Calu3 (cell line): ENCODE results near the gene ERMN. TPM values are rescaled to one million over a fixed set of nuclear protein-coding genes. Genes with fewer than 3 reads are reported as not detected.

Experiments
- BruUV-seq: library from RNA; stranded (reverse); fragments of 400-500 nt; replicated peaks from 2 replicates; lab custom pipeline; 2021; lab: Mats Ljungman, UMichigan
- CTCF ChIA-PET: fragments of 300-600 bp; sonication (Branson Sonifier 250); formaldehyde crosslinking; loops from one replicate; lab custom pipeline; 2022; ENCODE audit warnings: antibody characterized with exemption; lab: Charles Lee
- DNase-seq: peaks from one replicate; pipeline ENCODE4 v3.0.0; 2022
- H3K27ac Mint-ChIP-seq: one replicate; pipeline ENCODE4 v1.8.0; 2022; ENCODE audit warnings: mixed read lengths; ENCODE audit not compliant: unreplicated experiment
- H3K27me3 Mint-ChIP-seq: one replicate; pipeline ENCODE4 v1.8.0; 2022; ENCODE audit warnings: mixed read lengths; ENCODE audit not compliant: unreplicated experiment
- H3K36me3 Mint-ChIP-seq: one replicate; pipeline ENCODE4 v1.8.0; 2022; ENCODE audit warnings: mild to moderate bottlenecking, moderate library complexity, mixed read lengths; ENCODE audit not compliant: insufficient read depth, unreplicated experiment
- H3K4me1 Mint-ChIP-seq: one replicate; pipeline ENCODE4 v1.8.0; 2022; ENCODE audit warnings: mild to moderate bottlenecking, low read depth, mixed read lengths; ENCODE audit not compliant: unreplicated experiment
- H3K4me3 Mint-ChIP-seq: one replicate; pipeline ENCODE4 v1.8.0; 2022; ENCODE audit warnings: mild to moderate bottlenecking, low read depth, moderate library complexity, mixed read lengths; ENCODE audit not compliant: unreplicated experiment
- H3K9me3 Mint-ChIP-seq: one replicate; pipeline ENCODE4 v1.8.0; 2022; ENCODE audit warnings: low read depth, mixed read lengths; ENCODE audit not compliant: unreplicated experiment
- intact Hi-C: fragments of 100-400 bp; cut with micrococcal nuclease; formaldehyde crosslinking; loops from one replicate; pipeline ENCODE4 v1.10.0; 2022; ENCODE audit not compliant: unreplicated experiment
- total RNA-seq: library from RNA; stranded (reverse); gene quantifications from 2 replicates; pipeline ENCODE4 v1.2.3, GENCODE V29; 2022
- TF ChIP-seq, protein P1 (sequence below): fragments of 200-600 bp; IDR thresholded peaks from one replicate; pipeline ENCODE4 v1.8.0; 2022; ENCODE audit warnings: antibody characterized with exemption; ENCODE audit not compliant: unreplicated experiment

ERMN gene
- total RNA-seq, 1 experiment from 2014 or later = not detected

DNA sequence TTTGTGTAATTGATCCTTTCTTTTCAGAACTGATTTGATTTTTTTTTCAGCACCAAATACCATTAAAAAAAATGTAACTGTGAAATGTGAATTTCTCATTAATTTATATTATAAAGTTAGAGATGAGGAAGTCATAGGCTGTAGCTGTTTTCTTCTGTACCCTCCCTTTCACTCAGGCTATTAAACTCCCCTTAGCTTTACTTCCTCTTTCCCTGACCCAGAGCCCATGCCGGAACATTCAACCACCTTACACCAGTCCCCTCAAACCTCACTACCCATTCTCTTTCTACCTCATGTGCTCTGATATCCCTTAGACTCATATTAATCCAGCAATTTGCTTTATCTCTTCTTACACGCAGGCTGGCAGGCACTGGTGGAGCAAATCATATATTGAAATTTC lies 55.7 kb downstream of the ERMN start:
- CTCF ChIA-PET = no interaction called here
- H3K4me1 Mint-ChIP-seq = peaks cover 27% of the 10 kb centered on the region
- DNase-seq = no peak
- no peak overlapping the region for H3K4me3 Mint-ChIP-seq
- H3K9me3 Mint-ChIP-seq = no peaks in the 10 kb centered on the region
- no peaks in the 10 kb centered on the region for H3K36me3 Mint-ChIP-seq
- TF ChIP-seq, protein P1, sequence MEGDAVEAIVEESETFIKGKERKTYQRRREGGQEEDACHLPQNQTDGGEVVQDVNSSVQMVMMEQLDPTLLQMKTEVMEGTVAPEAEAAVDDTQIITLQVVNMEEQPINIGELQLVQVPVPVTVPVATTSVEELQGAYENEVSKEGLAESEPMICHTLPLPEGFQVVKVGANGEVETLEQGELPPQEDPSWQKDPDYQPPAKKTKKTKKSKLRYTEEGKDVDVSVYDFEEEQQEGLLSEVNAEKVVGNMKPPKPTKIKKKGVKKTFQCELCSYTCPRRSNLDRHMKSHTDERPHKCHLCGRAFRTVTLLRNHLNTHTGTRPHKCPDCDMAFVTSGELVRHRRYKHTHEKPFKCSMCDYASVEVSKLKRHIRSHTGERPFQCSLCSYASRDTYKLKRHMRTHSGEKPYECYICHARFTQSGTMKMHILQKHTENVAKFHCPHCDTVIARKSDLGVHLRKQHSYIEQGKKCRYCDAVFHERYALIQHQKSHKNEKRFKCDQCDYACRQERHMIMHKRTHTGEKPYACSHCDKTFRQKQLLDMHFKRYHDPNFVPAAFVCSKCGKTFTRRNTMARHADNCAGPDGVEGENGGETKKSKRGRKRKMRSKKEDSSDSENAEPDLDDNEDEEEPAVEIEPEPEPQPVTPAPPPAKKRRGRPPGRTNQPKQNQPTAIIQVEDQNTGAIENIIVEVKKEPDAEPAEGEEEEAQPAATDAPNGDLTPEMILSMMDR = no peak
- H3K27ac Mint-ChIP-seq = no peak overlapping the region
- intact Hi-C loops = no loop called here
- BruUV-seq = no TSS peak
- no peaks in the 10 kb centered on the region for H3K27me3 Mint-ChIP-seq

DNA sequence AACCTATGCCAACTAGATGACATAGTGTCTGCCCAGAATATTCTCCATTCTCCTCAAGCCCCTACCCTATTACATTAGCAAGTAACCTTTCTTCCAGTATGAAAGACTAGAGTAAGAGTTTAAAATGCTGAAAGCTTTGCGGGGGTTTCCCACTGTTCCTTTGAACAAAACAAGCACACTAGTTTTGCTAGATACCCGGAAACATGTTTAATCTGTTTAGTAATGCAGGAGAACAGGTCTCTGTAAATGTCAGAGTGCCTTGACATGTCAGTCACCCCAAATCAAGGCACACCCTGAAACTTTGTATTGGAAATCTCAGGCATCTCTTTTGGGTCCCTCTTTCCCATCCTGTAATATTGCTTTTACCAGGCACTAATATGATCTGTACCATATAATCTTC lies 56.6 kb downstream of the ERMN start:
- intact Hi-C loops = no loop called here
- TF ChIP-seq, protein P1 = no peak
- Mint-ChIP-seq H3K4me3 (no peak overlapping the region), H3K27me3 (no peaks in the 10 kb centered on the region), H3K4me1 (peaks cover 36% of the 10 kb centered on the region), H3K27ac (no peak overlapping the region), H3K36me3 (no peaks in the 10 kb centered on the region), H3K9me3 (no peaks in the 10 kb centered on the region)
- no peak for DNase-seq
- BruUV-seq = no TSS peak
- CTCF ChIA-PET = no interaction called here

Other genes starting within 250 kb of the ERMN start
- 51.7 and 95.4 TPM in 2 replicates for gene GALNT5, start 68.1 kb downstream of the ERMN start, total RNA-seq
- gene CYTIP, start 118.3 kb upstream of the ERMN start, total RNA-seq = not detected in 2 replicates